Measurements from ENCODE around the gene HORMAD1.

DNA sequence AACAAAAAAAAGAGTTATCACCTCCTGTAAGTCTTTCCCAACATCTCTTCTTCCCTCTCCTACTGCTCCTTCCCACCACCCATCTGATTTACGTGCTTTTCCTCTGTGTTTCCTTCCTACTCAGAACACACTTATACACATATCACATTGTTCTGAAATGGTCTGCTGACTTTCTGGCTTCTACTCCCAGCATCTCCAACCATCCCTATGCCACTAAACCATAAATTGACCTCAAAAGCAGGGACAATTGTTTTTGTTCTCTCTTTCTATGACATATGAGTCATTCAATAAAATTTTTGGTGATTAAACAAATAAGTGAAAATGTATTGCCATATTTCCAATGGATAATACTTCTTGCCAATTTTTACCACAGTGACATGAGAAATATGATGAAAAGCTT is 31.9 kb downstream of the HORMAD1 start:
- TF ChIP-seq, protein P1, sequence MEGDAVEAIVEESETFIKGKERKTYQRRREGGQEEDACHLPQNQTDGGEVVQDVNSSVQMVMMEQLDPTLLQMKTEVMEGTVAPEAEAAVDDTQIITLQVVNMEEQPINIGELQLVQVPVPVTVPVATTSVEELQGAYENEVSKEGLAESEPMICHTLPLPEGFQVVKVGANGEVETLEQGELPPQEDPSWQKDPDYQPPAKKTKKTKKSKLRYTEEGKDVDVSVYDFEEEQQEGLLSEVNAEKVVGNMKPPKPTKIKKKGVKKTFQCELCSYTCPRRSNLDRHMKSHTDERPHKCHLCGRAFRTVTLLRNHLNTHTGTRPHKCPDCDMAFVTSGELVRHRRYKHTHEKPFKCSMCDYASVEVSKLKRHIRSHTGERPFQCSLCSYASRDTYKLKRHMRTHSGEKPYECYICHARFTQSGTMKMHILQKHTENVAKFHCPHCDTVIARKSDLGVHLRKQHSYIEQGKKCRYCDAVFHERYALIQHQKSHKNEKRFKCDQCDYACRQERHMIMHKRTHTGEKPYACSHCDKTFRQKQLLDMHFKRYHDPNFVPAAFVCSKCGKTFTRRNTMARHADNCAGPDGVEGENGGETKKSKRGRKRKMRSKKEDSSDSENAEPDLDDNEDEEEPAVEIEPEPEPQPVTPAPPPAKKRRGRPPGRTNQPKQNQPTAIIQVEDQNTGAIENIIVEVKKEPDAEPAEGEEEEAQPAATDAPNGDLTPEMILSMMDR (conservative IDR thresholded peaks at IDR 0.05 in 1 of 2, IDR thresholded peaks at IDR 0.05 in 1 of 2; ENCODE audit: low read depth in 1 of 2, low read length in 2 of 2): no peak
- TF ChIP-seq EZH2 (IDR thresholded peaks at IDR 0.05; ENCODE audit: low read length, missing control alignments): no peak

All from fibroblast of lung (primary cell).